Gastrocnemius medialis (tissue), 4 donors: Measurements from ENCODE around the gene AIFM2. TPM values are rescaled to one million over a fixed set of nuclear protein-coding genes. Genes with fewer than 3 reads are reported as not detected.

Experiments used
- ATAC-seq, 2 donors: fragments of 150-250 bp; one replicate each; pipeline ENCODE4 v1.9.1; 2016
- DNase-seq, 2 donors: peaks; one replicate each; pipeline ENCODE4 v3.0.0-alpha.2; 2019
- H3K27ac ChIP-seq, 4 donors: fragments of 200-600 bp; sonication (generic); 1 replicate in 1 of 4; 2 replicates in 3 of 4; pipeline ENCODE4 v1.5.1; 2016 to 2018; ENCODE audit warnings: mild to moderate bottlenecking in 2 of 4, moderate library complexity in 1 of 4
- H3K27me3 ChIP-seq, 3 donors: fragments of 200-600 bp; sonication (generic) in 2 of 3; 1 replicate in 1 of 3; 2 replicates in 2 of 3; pipeline versions ENCODE4 v1.5.1 to v1.6.0; 2016 to 2019; ENCODE audit warnings: mild to moderate bottlenecking in 1 of 3, moderate library complexity in 1 of 3
- H3K36me3 ChIP-seq, 2 donors: fragments of 200-600 bp; sonication (generic) in 1 of 2; one replicate each; pipeline ENCODE4 v1.5.1; 2017 to 2018
- H3K4me1 ChIP-seq, 2 donors: fragments of 200-600 bp; sonication (generic) in 1 of 2; one replicate each; pipeline ENCODE4 v1.5.1; 2016 to 2017; ENCODE audit warnings: mild to moderate bottlenecking in 2 of 2
- H3K4me3 ChIP-seq, 4 donors: fragments of 200-600 bp; sonication (generic) in 3 of 4; 1 replicate in 1 of 4; 2 replicates in 3 of 4; pipeline ENCODE4 v1.5.1; 2016 to 2019; ENCODE audit warnings: mild to moderate bottlenecking in 2 of 4
- H3K9me3 ChIP-seq, 3 donors: fragments of 200-600 bp; sonication (generic) in 2 of 3; 1 replicate in 1 of 3; 2 replicates in 2 of 3; pipeline ENCODE4 v1.5.1; 2016 to 2019
- CTCF ChIP-seq, 5 experiments: fragments of 450-650 bp in 3 of 5; fragments of 200-600 bp in 2 of 5; sonication (generic) in 2 of 5; IDR thresholded peaks in 4 of 5; conservative IDR thresholded peaks in 1 of 5; 1 replicate in 4 of 5; 2 replicates in 1 of 5; pipeline ENCODE4 v1.5.1; 2016 to 2019; ENCODE audit warnings: antibody characterized with exemption in 5 of 5, mild to moderate bottlenecking in 3 of 5, moderate library complexity in 3 of 5
- POLR2A ChIP-seq, 2 donors: fragments of 450-650 bp; IDR thresholded peaks; one replicate each; pipeline ENCODE4 v1.6.1; 2017; ENCODE audit warnings: antibody characterized with exemption in 2 of 2, mild to moderate bottlenecking in 2 of 2, moderate library complexity in 2 of 2
- in situ Hi-C, 4 donors: fragments of 200-750 bp; cut with MboI; loops; one replicate each; pipeline versions ENCODE4 v1.15.0 to v1.8.0; 2017; ENCODE audit warnings: low sequenced_read_pairs in 4 of 4
- intact Hi-C: fragments of 100-400 bp; cut with DNase I; formaldehyde crosslinking; loops from one replicate; pipeline ENCODE4 v1.15.1; 2023; ENCODE audit warnings: low total_unique reads
- total RNA-seq, 4 donors: library from RNA; depleted of rRNA; stranded (reverse); fragments of >200 nt; gene quantifications; one replicate each; pipeline versions ENCODE4 v1.1.0 to v1.2.3, GENCODE V29; 2016

AIFM2 gene
- total RNA-seq, 4 donors from 2014 or later: 6.8 to 11.0 (median 9.8) TPM

DNA sequence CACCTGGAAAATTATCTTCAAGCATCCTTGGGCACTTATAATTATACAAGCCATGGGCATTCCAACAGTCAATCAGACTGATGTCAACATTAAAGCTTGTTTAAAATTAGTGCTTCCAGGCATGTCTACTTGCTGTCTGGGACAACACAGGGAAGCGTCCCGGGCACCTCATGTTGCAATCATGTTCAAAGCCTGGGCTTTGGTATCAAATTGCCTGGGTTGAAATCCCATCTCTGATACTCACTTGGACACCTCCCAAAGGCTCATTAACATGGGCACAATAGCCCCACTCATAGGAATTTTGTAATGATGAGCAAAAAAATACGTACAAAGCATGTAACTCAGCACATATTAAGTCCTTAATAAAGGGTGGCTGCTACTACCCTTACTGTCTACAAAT, 14.4 kb downstream of the AIFM2 start:
- no peak for DNase-seq

GRCh38 chr10:70117646-70118045, 15.0 kb downstream of the AIFM2 start:
- no peak overlapping the region for H3K27ac ChIP-seq
- DNase-seq (no peak), ATAC-seq (no peak)
- H3K9me3 ChIP-seq: no peaks in the 10 kb centered on the region
- in situ Hi-C loops: no loop called here
- no peak for TF ChIP-seq POLR2A (IDR thresholded peaks at IDR 0.05)
- TF ChIP-seq CTCF (IDR thresholded peaks at IDR 0.05 in 4 of 5, conservative IDR thresholded peaks at IDR 0.05 in 1 of 5): no peak
- H3K4me3 ChIP-seq: no peak overlapping the region
- H3K36me3 ChIP-seq: peaks cover 0 to 48% of the 10 kb centered on the region in 2 donors
- H3K4me1 ChIP-seq: peaks cover 12 to 13% of the 10 kb centered on the region in 2 donors
- no peaks in the 10 kb centered on the region for H3K27me3 ChIP-seq
- intact Hi-C loops: no loop called here

More for the DNA sequence above, 14.4 kb downstream of the AIFM2 start:
- TF ChIP-seq CTCF (IDR thresholded peaks at IDR 0.05 in 4 of 5, conservative IDR thresholded peaks at IDR 0.05 in 1 of 5) (no peak), POLR2A (IDR thresholded peaks at IDR 0.05) (no peak)
- intact Hi-C loops: no loop called here
- H3K4me1 ChIP-seq: peaks cover 12 to 13% of the 10 kb centered on the region in 2 donors
- in situ Hi-C loops: no loop called here
- peak; percentile 35 to 56 for ATAC-seq
- no peaks in the 10 kb centered on the region for H3K27me3 ChIP-seq
- no peaks in the 10 kb centered on the region for H3K9me3 ChIP-seq
- H3K27ac ChIP-seq: no peak overlapping the region
- H3K4me3 ChIP-seq: no peak overlapping the region
- peaks cover 0 to 45% of the 10 kb centered on the region in 2 donors for H3K36me3 ChIP-seq

GRCh38 chr10:70115948-70116682, 16.5 kb downstream of the AIFM2 start:
- in situ Hi-C loops: no loop called here
- intact Hi-C loops: loop anchor here (1.0 kb wide), 1 partner anchor 30 kb away; the partner anchor contains the start of gene TYSND1
- TF ChIP-seq POLR2A (IDR thresholded peaks at IDR 0.05): no peak
- TF ChIP-seq CTCF (IDR thresholded peaks at IDR 0.05 in 4 of 5, conservative IDR thresholded peaks at IDR 0.05 in 1 of 5): peak; percentile 64 to 90 (median 85)
- DNase-seq: peak in 1 of 2 donors; percentile 60
- H3K27me3 ChIP-seq: no peaks in the 10 kb centered on the region
- H3K36me3 ChIP-seq: peaks cover 0 to 63% of the 10 kb centered on the region in 2 donors
- H3K9me3 ChIP-seq: no peaks in the 10 kb centered on the region
- ATAC-seq: peak; percentile 56 to 77
- H3K27ac ChIP-seq: no peak overlapping the region
- no peak overlapping the region for H3K4me3 ChIP-seq
- H3K4me1 ChIP-seq: peaks cover 12 to 13% of the 10 kb centered on the region in 2 donors

DNA sequence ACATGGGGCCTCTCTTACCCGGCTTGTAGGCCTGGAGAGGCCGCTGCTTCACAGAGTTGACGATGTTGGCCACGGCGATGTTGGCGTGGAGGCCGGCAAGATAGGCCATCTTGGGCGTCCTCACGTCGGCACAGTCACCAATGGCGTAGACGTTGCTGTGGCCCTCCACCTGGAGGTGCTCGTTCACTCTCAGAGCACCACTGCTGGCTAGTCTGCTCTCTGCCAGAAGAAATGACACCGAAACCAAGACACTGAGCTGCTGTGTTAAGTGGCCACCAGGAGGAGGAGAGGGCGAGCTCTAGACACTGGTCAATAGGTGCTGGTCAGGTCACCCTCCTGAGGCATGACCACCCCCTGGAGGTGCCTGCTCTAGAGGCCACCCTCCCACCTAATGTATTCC, 17.7 kb downstream of the AIFM2 start:
- intact Hi-C loops: no loop called here
- Histone ChIP-seq H3K27ac (no peak overlapping the region), H3K4me3 (no peak overlapping the region), H3K36me3 (peaks cover 0 to 64% of the 10 kb centered on the region in 2 donors), H3K27me3 (no peaks in the 10 kb centered on the region), H3K4me1 (peaks cover 12 to 13% of the 10 kb centered on the region in 2 donors), H3K9me3 (no peaks in the 10 kb centered on the region)
- no peak for TF ChIP-seq POLR2A (IDR thresholded peaks at IDR 0.05)
- no peak for TF ChIP-seq CTCF (IDR thresholded peaks at IDR 0.05 in 4 of 5, conservative IDR thresholded peaks at IDR 0.05 in 1 of 5)
- ATAC-seq: no peak
- DNase-seq: no peak
- in situ Hi-C loops: no loop called here
